A549 (cell line): ENCODE measurements around the gene UBAC2. TPM values are rescaled to one million over a fixed set of nuclear protein-coding genes. Genes with fewer than 3 reads are reported as not detected.
A peak's percentile ranks its signal among the peaks of the same experiment; 100 is the strongest.

ENCODE experiments used
- ATAC-seq, 2 experiments: fragments of 200-7000 bp in 1 of 2; fragments of >200 bp in 1 of 2; cut with Nextera tagmentation in 1 of 2; cut with Tn5 transposase in 1 of 2; 3 replicates each; pipeline versions ENCODE4 v1.8.0 to v1.9.1; 2018 to 2020; ENCODE audit warnings: mild to moderate bottlenecking in 1 of 2, moderate library complexity in 1 of 2
- CTCF ChIA-PET: fragments of 300-600 bp; sonication (Branson Sonifier 250); formaldehyde crosslinking; extraction: SDS; loops from one replicate; lab custom pipeline; 2021; ENCODE audit warnings: antibody characterized with exemption, inconsistent platforms; lab: Yijun Ruan, JAX
- POLR2A ChIA-PET: fragments of 350-600 bp; formaldehyde crosslinking; extraction: SDS; loops from one replicate; lab custom pipeline; 2021; ENCODE audit warnings: antibody characterized with exemption, inconsistent platforms; lab: Yijun Ruan, JAX
- DNase-seq, 2 experiments: peaks; one replicate each; pipeline versions ENCODE4 v3.0.0 to v3.0.0-alpha.2; 2011 to 2016; ENCODE audit warnings: low read depth in 1 of 2, low spot score in 1 of 2
- FAIRE-seq: peaks from 2 replicates; lab custom pipeline; 2011; peaks lifted over from hg19 to GRCh38; lab: Jason Lieb, UNC
- H3K27ac ChIP-seq, 2 experiments: fragments of >200 bp; sonication (Bioruptor Twin); formaldehyde crosslinking; 3 replicates each; pipeline ENCODE4 v1.5.1; 2016 to 2017
- H3K4me1 ChIP-seq: fragments of >200 bp; sonication (Bioruptor Twin); formaldehyde crosslinking; 3 replicates; pipeline ENCODE4 v1.6.1; 2016
- H3K4me2 ChIP-seq: fragments of >200 bp; sonication (Bioruptor Twin); formaldehyde crosslinking; 3 replicates; pipeline ENCODE4 v1.6.1; 2016
- H3K4me3 ChIP-seq: fragments of >200 bp; sonication (Bioruptor Twin); formaldehyde crosslinking; 3 replicates; pipeline ENCODE4 v1.5.1; 2016
- H3K9me3 ChIP-seq: fragments of >200 bp; sonication (Bioruptor Twin); formaldehyde crosslinking; 3 replicates; pipeline ENCODE4 v1.6.1; 2016
- BCL3 ChIP-seq: fragments of >200 bp; sonication (Bioruptor Twin); formaldehyde crosslinking; IDR thresholded peaks from 3 replicates; pipeline ENCODE4 v1.6.1; 2016
- CHD4 ChIP-seq: fragments of 200-600 bp; sonication (generic); IDR thresholded peaks from 2 replicates; pipeline ENCODE4 v1.6.1; 2016; ENCODE audit warnings: antibody characterized with exemption, mild to moderate bottlenecking, borderline replicate concordance
- CTCF ChIP-seq: fragments of >200 bp; sonication (Bioruptor Twin); formaldehyde crosslinking; IDR thresholded peaks from 3 replicates; pipeline ENCODE4 v1.5.1; 2016
- ESRRA ChIP-seq: fragments of 150-350 bp; IDR thresholded peaks from 2 replicates; pipeline ENCODE4 v1.6.1; 2014; ENCODE audit warnings: mild to moderate bottlenecking, low read length, borderline replicate concordance
- HDAC2 ChIP-seq: fragments of 200-600 bp; sonication (generic); IDR thresholded peaks from 2 replicates; pipeline ENCODE4 v1.6.1; 2016
- HES2 ChIP-seq: fragments of >200 bp; sonication (Bioruptor Twin); formaldehyde crosslinking; IDR thresholded peaks from 2 replicates; pipeline ENCODE4 v1.6.1; 2016
- HOXB13 ChIP-seq: fragments of 250-450 bp; sonication (Bioruptor Pico); IDR thresholded peaks from 2 replicates; pipeline ENCODE4 v1.5.0; 2020; ENCODE audit warnings: low read depth, mild to moderate bottlenecking, moderate library complexity
- HOXB5 ChIP-seq: fragments of 250-450 bp; sonication (Bioruptor Pico); IDR thresholded peaks from 2 replicates; pipeline ENCODE4 v1.5.0; 2020; ENCODE audit warnings: mild to moderate bottlenecking, moderate library complexity
- MAFK ChIP-seq: fragments of 450-650 bp; IDR thresholded peaks from 2 replicates; pipeline ENCODE4 v1.6.1; 2014; ENCODE audit not compliant: partially characterized antibody
- MAX ChIP-seq: IDR thresholded peaks from 2 replicates; pipeline ENCODE4 v1.6.1; 2012
- NFE2L2 ChIP-seq: fragments of 150-350 bp; conservative IDR thresholded peaks from 2 replicates; pipeline ENCODE4 v1.6.1; 2014; ENCODE audit warnings: low read length
- NPAS2 ChIP-seq: fragments of 250-450 bp; sonication (Bioruptor Pico); IDR thresholded peaks from 2 replicates; pipeline ENCODE4 v1.8.0; 2022; ENCODE audit warnings: mild to moderate bottlenecking, moderate library complexity, borderline replicate concordance
- PBX3 ChIP-seq: IDR thresholded peaks from 2 replicates; pipeline ENCODE4 v1.6.1; 2012
- RCOR1 ChIP-seq: fragments of 150-350 bp; IDR thresholded peaks from 2 replicates; pipeline ENCODE4 v1.6.1; 2014; ENCODE audit warnings: antibody characterized with exemption, low read length, low read depth
- REST ChIP-seq: fragments of 200-600 bp; sonication (generic); IDR thresholded peaks from 2 replicates; pipeline ENCODE4 v1.6.1; 2016; ENCODE audit warnings: antibody characterized with exemption, mild to moderate bottlenecking, moderate library complexity
- SMC3 ChIP-seq: fragments of >200 bp; sonication (Bioruptor Twin); formaldehyde crosslinking; IDR thresholded peaks from 3 replicates; pipeline ENCODE4 v1.6.1; 2018; ENCODE audit warnings: inconsistent platforms
- ZC3H11A ChIP-seq: fragments of 450-650 bp; IDR thresholded peaks from 2 replicates; pipeline ENCODE4 v1.6.1; 2014; ENCODE audit warnings: antibody characterized with exemption, mild to moderate bottlenecking
- ZNF302 ChIP-seq: fragments of 250-450 bp; sonication (Bioruptor Pico); IDR thresholded peaks from 2 replicates; pipeline ENCODE4 v1.9.0; 2021; ENCODE audit warnings: inconsistent platforms, mild to moderate bottlenecking, moderate library complexity
- ZSCAN20 ChIP-seq: fragments of 250-450 bp; sonication (Bioruptor Pico); IDR thresholded peaks from 2 replicates; pipeline ENCODE4 v1.8.0; 2022; ENCODE audit warnings: mild to moderate bottlenecking, moderate library complexity
- WGBS: methylation state at CpG from one replicate; pipeline ENCODE4 v1.1.6; 2017; ENCODE audit errors: missing lambda C conversion rate; 5-methylcytosine and 5-hydroxymethylcytosine counted together
- polyA plus RNA-seq, 4 experiments: library from polyadenylated mRNA; depleted of rRNA in 3 of 4; stranded (reverse); fragments of >200 nt; fragmentation: RNase III in 1 of 4; extraction: RNeasy Plus Mini Kit Qiagen cat#74134 plus additional on column Dnase treatment in 1 of 4; gene quantifications; 2 replicates in 3 of 4; 3 replicates in 1 of 4; pipeline ENCODE4 v1.2.3, GENCODE V29; 2011 to 2017

UBAC2 gene
- polyA plus RNA-seq, 2 of the 4 experiments (the other 2 are of a cell fraction): 61.6 to 103 TPM

GRCh38 chr13:99307648-99308339 is 107.1 kb downstream of the UBAC2 start:
- Histone ChIP-seq H3K27ac (no peak overlapping the region), H3K4me3 (no peak overlapping the region), H3K4me1 (peaks cover 37% of the 10 kb centered on the region), H3K9me3 (no peaks in the 10 kb centered on the region), H3K4me2 (peak overlapping the region; percentile 24)
- POLR2A ChIA-PET: no interaction called here
- ATAC-seq (peak; percentile 34 to 70; a peak in 5 of 6 replicates), FAIRE-seq (no peak), DNase-seq (peak in 1 of 2 experiments; percentile 10)
- 39% methylated on average over 6 of the region's 6 CpGs for WGBS
- no peak for TF ChIP-seq PBX3
- no peak for TF ChIP-seq MAFK
- no peak for TF ChIP-seq SMC3
- TF ChIP-seq ZSCAN20 (CRISPR knock-in tag): no peak
- no peak for TF ChIP-seq NFE2L2
- no peak for TF ChIP-seq REST
- no peak for TF ChIP-seq HOXB5
- TF ChIP-seq HDAC2: no peak
- TF ChIP-seq ZNF302 (CRISPR knock-in tag): no peak
- no peak for TF ChIP-seq RCOR1
- TF ChIP-seq ZC3H11A: no peak
- no peak for TF ChIP-seq NPAS2
- no peak for TF ChIP-seq MAX
- TF ChIP-seq CTCF: no peak
- no peak for TF ChIP-seq ESRRA
- CTCF ChIA-PET: interaction anchor here (1.0 kb wide), 1 partner anchor 17 kb away, joined by 3 read pairs; no protein-coding TSS in a partner anchor

- TF ChIP-seq NFE2L2 (no peak), BCL3 (no peak), HES2 (no peak), ZC3H11A (no peak), CHD4 (no peak), SMC3 (no peak), HOXB13 (CRISPR knock-in tag) (no peak)
- DNase-seq: no peak
- ChIA-PET POLR2A (no interaction called here), CTCF (interaction anchor here (1.0 kb wide), 1 partner anchor 16 kb away, joined by 3 read pairs; no protein-coding TSS in a partner anchor)
- peaks cover 37% of the 10 kb centered on the region for H3K4me1 ChIP-seq
- H3K4me3 ChIP-seq: no peak overlapping the region
- peak overlapping the region; percentile 24; the same call in 1 of the 3 replicates for H3K4me2 ChIP-seq
- H3K27ac ChIP-seq: no peak overlapping the region
- no peak for ATAC-seq
- WGBS: 51% methylated on average over 3 of the region's 3 CpGs
- no peaks in the 10 kb centered on the region for H3K9me3 ChIP-seq
- no peak for FAIRE-seq
These were observed 107.9 kb downstream of the UBAC2 start for GRCh38 chr13:99308471-99309087.
